CD14-positive monocyte (primary cell): ENCODE results near the gene SLC17A5. TPM values are rescaled to one million over a fixed set of nuclear protein-coding genes. Genes with fewer than 3 reads are reported as not detected.

ENCODE experiments used
- DNase-seq, 3 donors: peaks; one replicate each; pipeline ENCODE4 v3.0.0-alpha.2; 2011 to 2022
- H2AFZ ChIP-seq: 2 replicates; pipeline ENCODE4 v1.6.0; 2012; ENCODE audit warnings: mild to moderate bottlenecking, low read depth, low read length, inconsistent platforms; ENCODE audit not compliant: insufficient read depth, poor library complexity, severe bottlenecking
- H3K27ac ChIP-seq, 2 donors: 1 replicate in 1 of 2; 2 replicates in 1 of 2; pipeline ENCODE4 v1.5.1; 2012 to 2013; ENCODE audit warnings: low read length in 2 of 2, control low read depth in 1 of 2, inconsistent platforms in 1 of 2, low read depth in 1 of 2, mild to moderate bottlenecking in 1 of 2
- H3K27me3 ChIP-seq, 2 donors: one replicate each; pipeline versions ENCODE4 v1.6.0 to v1.6.1; 2011 to 2013; ENCODE audit warnings: low read length in 2 of 2; ENCODE audit not compliant: control insufficient read depth in 2 of 2, insufficient read depth in 2 of 2
- H3K36me3 ChIP-seq, 2 donors: replicated peaks in 1 of 2; 1 replicate in 1 of 2; 2 replicates in 1 of 2; pipeline versions ENCODE4 v1.5.1 to v1.6.1; 2012 to 2013; ENCODE audit warnings: low read length in 2 of 2, control low read depth in 1 of 2, inconsistent platforms in 1 of 2, mild to moderate bottlenecking in 1 of 2; ENCODE audit not compliant: insufficient read depth in 2 of 2, control insufficient read depth in 1 of 2
- H3K4me1 ChIP-seq, 2 donors: 1 replicate in 1 of 2; 2 replicates in 1 of 2; pipeline versions ENCODE4 v1.5.1 to v1.6.1; 2012 to 2013; ENCODE audit warnings: low read length in 2 of 2, control low read depth in 1 of 2, inconsistent platforms in 1 of 2, mild to moderate bottlenecking in 1 of 2, moderate library complexity in 1 of 2; ENCODE audit not compliant: insufficient read depth in 2 of 2, control insufficient read depth in 1 of 2
- H3K4me2 ChIP-seq: replicated peaks from 2 replicates; pipeline ENCODE3; 2012; ENCODE audit warnings: low read length, moderate library complexity, mild to moderate bottlenecking; ENCODE audit not compliant: poor library complexity, severe bottlenecking; ENCODE audit errors: extremely low read depth
- H3K4me3 ChIP-seq, 3 experiments: fragments of 200-600 bp in 1 of 3; sonication (generic) in 1 of 3; replicated peaks in 1 of 3; 1 replicate in 2 of 3; 2 replicates in 1 of 3; pipeline ENCODE4 v1.5.1; 2011 to 2013; ENCODE audit warnings: low read length in 3 of 3, mild to moderate bottlenecking in 3 of 3, control low read depth in 2 of 3, low read depth in 2 of 3, inconsistent platforms in 1 of 3, moderate library complexity in 1 of 3
- H3K79me2 ChIP-seq: 2 replicates; pipeline ENCODE4 v1.6.0; 2012; ENCODE audit warnings: mild to moderate bottlenecking, control low read depth, inconsistent platforms, low read length, moderate library complexity; ENCODE audit not compliant: insufficient read depth
- H3K9ac ChIP-seq: 2 replicates; pipeline ENCODE4 v1.6.0; 2017; ENCODE audit warnings: low read length, mild to moderate bottlenecking; ENCODE audit not compliant: insufficient read depth, poor library complexity, severe bottlenecking
- H3K9me3 ChIP-seq, 2 donors: replicated peaks in 1 of 2; 1 replicate in 1 of 2; 2 replicates in 1 of 2; pipeline versions ENCODE4 v1.5.1 to v1.6.1; 2012 to 2013; ENCODE audit warnings: low read length in 2 of 2, control low read depth in 1 of 2; ENCODE audit not compliant: control insufficient read depth in 1 of 2, insufficient read depth in 1 of 2
- H4K20me1 ChIP-seq: 2 replicates; pipeline ENCODE4 v1.6.0; 2012; ENCODE audit warnings: mild to moderate bottlenecking, low read length, control low read depth, moderate library complexity; ENCODE audit not compliant: insufficient read depth
- H3K27ac Mint-ChIP-seq, 7 donors: one replicate each; pipeline ENCODE4 v1.8.0; 2020; ENCODE audit warnings: mild to moderate bottlenecking in 7 of 7, mixed read lengths in 7 of 7, moderate library complexity in 6 of 7, inconsistent platforms in 2 of 7
- H3K27me3 Mint-ChIP-seq, 3 donors: one replicate each; pipeline ENCODE4 v1.8.0; 2021 to 2022; ENCODE audit warnings: low read depth in 3 of 3, mild to moderate bottlenecking in 3 of 3, mixed read lengths in 3 of 3, moderate library complexity in 3 of 3, inconsistent platforms in 1 of 3
- H3K36me3 Mint-ChIP-seq, 2 donors: one replicate each; pipeline ENCODE4 v1.8.0; 2020; ENCODE audit warnings: mixed read lengths in 2 of 2, inconsistent platforms in 1 of 2, mild to moderate bottlenecking in 1 of 2
- H3K4me1 Mint-ChIP-seq: one replicate; pipeline ENCODE4 v1.8.0; 2020; ENCODE audit warnings: mild to moderate bottlenecking, mixed read lengths
- H3K4me3 Mint-ChIP-seq, 2 donors: one replicate each; pipeline ENCODE4 v1.8.0; 2020; ENCODE audit warnings: mild to moderate bottlenecking in 2 of 2, mixed read lengths in 2 of 2, moderate library complexity in 1 of 2
- H3K9me3 Mint-ChIP-seq, 7 donors: one replicate each; pipeline ENCODE4 v1.8.0; 2020 to 2022; ENCODE audit warnings: mixed read lengths in 7 of 7, mild to moderate bottlenecking in 6 of 7, moderate library complexity in 6 of 7, inconsistent platforms in 2 of 7
- CTCF ChIP-seq: fragments of 200-600 bp; IDR thresholded peaks from one replicate; pipeline ENCODE4 v1.8.0; 2022; ENCODE audit warnings: antibody characterized with exemption, mild to moderate bottlenecking
- WGBS: methylation state at CpG from one replicate; pipeline ENCODE4 v1.1.5; 2013; ENCODE audit warnings: missing lambda C conversion rate; ENCODE audit not compliant: insufficient coverage; 5-methylcytosine and 5-hydroxymethylcytosine counted together
- intact Hi-C, 2 donors: fragments of 100-400 bp; cut with micrococcal nuclease; formaldehyde crosslinking; loops; one replicate each; pipeline versions ENCODE4 v1.15.0 to v1.15.1; 2023
- polyA plus RNA-seq, 3 donors: library from polyadenylated mRNA; depleted of rRNA in 1 of 3; unstranded in 2 of 3; stranded (reverse) in 1 of 3; fragments of 300-500 nt in 2 of 3; fragments of >200 nt in 1 of 3; fragmentation: Illumina TruSeq in 2 of 3; gene quantifications; 1 replicate in 2 of 3; 2 replicates in 1 of 3; pipeline ENCODE4 v1.2.3, GENCODE V29; 2012 to 2021

Gene SLC17A5
- polyA plus RNA-seq, 3 donors: 5.3 to 11.6 (median 9.4) TPM

- peaks cover 18% of the 10 kb centered on the region for H3K4me1 Mint-ChIP-seq
- peaks cover 37% of the 10 kb centered on the region for H3K79me2 ChIP-seq
- H3K27me3 Mint-ChIP-seq: peaks cover 0 to 2% (median 0%) of the 10 kb centered on the region in 3 donors
- intact Hi-C loops: loop anchor here in 1 of 2 donors (10.0 kb wide), 1 partner anchor 71 kb away; no protein-coding TSS in a partner anchor
- no peaks in the 10 kb centered on the region for H3K27me3 ChIP-seq
- H4K20me1 ChIP-seq: no peaks in the 10 kb centered on the region
- peaks cover 14 to 21% of the 10 kb centered on the region in 2 donors for H3K4me1 ChIP-seq
- peaks cover 8 to 10% of the 10 kb centered on the region in 2 donors for H3K36me3 Mint-ChIP-seq
- peak overlapping the region; percentile 99 for H3K9ac ChIP-seq
- H3K4me2 ChIP-seq: peak overlapping the region; percentile 92
- no peak for TF ChIP-seq CTCF
- H3K27ac ChIP-seq: peak overlapping the region; percentile 22 to 99
- no peaks in the 10 kb centered on the region for H3K36me3 ChIP-seq
- peak overlapping the region; percentile 80 to 92 (median 87) for H3K4me3 ChIP-seq
- peak overlapping the region; percentile 64 to 99 (median 98) for H3K27ac Mint-ChIP-seq
- H3K9me3 Mint-ChIP-seq: no peaks in the 10 kb centered on the region
- H2AFZ ChIP-seq: peak overlapping the region; percentile 85
- 83% methylated on average over 1 of the region's 2 CpGs for WGBS
- peak overlapping the region; percentile 9 to 90 for H3K4me3 Mint-ChIP-seq
- no peaks in the 10 kb centered on the region for H3K9me3 ChIP-seq
- DNase-seq: no peak
Observed at GRCh38 chr6:73655341-73655917, 1.6 kb upstream of the SLC17A5 start.

GRCh38 chr6:73652637-73653570 is 888 bp downstream of the SLC17A5 start:
- no peaks in the 10 kb centered on the region for H4K20me1 ChIP-seq
- peak overlapping the region; percentile 99 for H3K9ac ChIP-seq
- peaks cover 14 to 21% of the 10 kb centered on the region in 2 donors for H3K4me1 ChIP-seq
- Mint-ChIP-seq H3K4me1 (peaks cover 18% of the 10 kb centered on the region), H3K27ac (peak overlapping the region; percentile 94 to 98 (median 97)), H3K27me3 (peaks cover 0 to 1% (median 0%) of the 10 kb centered on the region in 3 donors), H3K9me3 (no peaks in the 10 kb centered on the region), H3K36me3 (peaks cover 16 to 21% of the 10 kb centered on the region in 2 donors), H3K4me3 (peak overlapping the region; percentile 89 to 98)
- TF ChIP-seq CTCF: peak; percentile 67
- H3K27ac ChIP-seq: peak overlapping the region; percentile 99 to 100
- peaks cover 44% of the 10 kb centered on the region for H3K79me2 ChIP-seq
- peak; percentile 61 to 66 (median 66) for DNase-seq
- peak overlapping the region; percentile 85 for H2AFZ ChIP-seq
- peak overlapping the region; percentile 80 to 92 (median 87) for H3K4me3 ChIP-seq
- H3K9me3 ChIP-seq: no peaks in the 10 kb centered on the region
- peaks cover 3 to 18% of the 10 kb centered on the region in 2 donors for H3K36me3 ChIP-seq
- intact Hi-C loops: loop anchor here (2.0 to 10.0 kb wide), 3 partner anchors 68 to 132 kb away; partner anchors contain the start of gene EEF1A1 (in 2 of the 2)
- H3K27me3 ChIP-seq: no peaks in the 10 kb centered on the region
- peak overlapping the region; percentile 92 for H3K4me2 ChIP-seq
- WGBS: 0% methylated on average over 19 of the region's 32 CpGs
